ENCODE data around the gene MAGI2.

MAGI2 gene

GRCh38 chr7:79272938-79273337 lies 180.5 kb downstream of the MAGI2 start:
- DNase-seq (ENCODE audit: low spot score) (no peak), FAIRE-seq (no peak)

DNA sequence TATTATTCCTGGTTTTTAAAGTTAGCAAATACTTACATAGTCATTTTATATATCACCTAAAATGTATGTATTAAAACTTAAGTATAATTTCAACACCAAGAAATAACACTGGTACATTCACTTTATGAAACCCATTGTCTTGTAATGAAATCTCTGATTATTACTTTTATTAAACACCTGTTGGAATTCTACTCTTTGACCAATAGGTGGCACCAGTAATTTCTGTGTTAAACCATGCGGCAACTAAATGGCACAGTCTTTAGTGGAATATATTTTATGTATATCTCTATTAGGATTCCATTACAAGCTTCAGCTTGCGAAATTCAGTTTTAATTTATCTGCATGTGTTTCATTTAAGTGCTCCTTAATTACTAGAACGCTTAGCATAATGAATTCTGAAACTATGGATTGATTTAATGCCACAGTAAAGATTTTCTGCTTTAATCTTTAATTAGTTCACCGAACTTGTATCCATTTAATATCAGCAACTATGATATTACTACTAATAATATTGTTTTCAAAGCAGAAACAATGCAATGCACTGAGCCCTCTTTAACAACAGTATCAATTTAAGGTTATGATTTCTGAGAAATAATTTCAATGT lies 181.3 kb downstream of the MAGI2 start:
- no peak for FAIRE-seq
- peak; percentile 56 for DNase-seq (ENCODE audit: low spot score)

- FAIRE-seq = peak; percentile 68
- DNase-seq (ENCODE audit: low spot score) = no peak
Observed at GRCh38 chr7:79268730-79269129, 184.7 kb downstream of the MAGI2 start.

DNA sequence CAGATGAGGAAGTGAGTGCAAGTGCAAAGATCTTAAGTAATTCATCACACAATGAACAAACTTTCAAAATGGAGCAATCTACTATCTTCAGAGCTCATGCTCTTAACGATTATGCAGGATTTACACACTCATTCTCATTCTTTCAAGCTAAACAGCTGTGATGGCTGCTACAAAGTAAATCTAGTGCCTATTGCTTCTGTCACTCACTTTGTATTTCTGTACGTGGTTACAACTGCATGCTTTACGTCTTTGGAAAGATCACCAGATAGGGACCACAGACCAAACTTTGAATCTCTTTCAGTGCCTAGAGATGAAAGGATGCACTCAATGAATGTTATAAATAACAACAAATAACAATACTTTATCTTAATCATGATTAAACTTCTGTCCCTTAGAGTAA lies 194.6 kb downstream of the MAGI2 start:
- FAIRE-seq (no peak), DNase-seq (ENCODE audit: low spot score) (no peak)

DNA sequence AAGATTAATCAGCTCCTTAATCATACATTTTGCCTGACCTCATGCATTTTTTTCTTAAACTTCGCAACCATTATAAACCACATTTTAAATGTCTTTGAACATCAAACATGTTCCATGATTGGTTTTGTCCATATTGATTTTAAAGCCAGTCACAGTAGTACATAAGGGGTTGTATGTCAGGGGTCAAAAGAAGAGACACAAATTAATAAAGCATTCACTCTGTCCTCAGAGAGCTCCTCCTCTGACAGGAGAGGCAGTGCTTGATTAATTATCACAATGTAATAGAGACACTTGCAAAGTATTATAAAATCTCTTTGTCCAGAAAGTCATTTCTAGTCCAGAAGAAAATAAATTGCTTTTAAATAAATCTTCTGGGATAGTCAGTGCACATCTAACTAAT lies 195.5 kb downstream of the MAGI2 start:
- no peak for FAIRE-seq
- no peak for DNase-seq (ENCODE audit: low spot score)

DNA sequence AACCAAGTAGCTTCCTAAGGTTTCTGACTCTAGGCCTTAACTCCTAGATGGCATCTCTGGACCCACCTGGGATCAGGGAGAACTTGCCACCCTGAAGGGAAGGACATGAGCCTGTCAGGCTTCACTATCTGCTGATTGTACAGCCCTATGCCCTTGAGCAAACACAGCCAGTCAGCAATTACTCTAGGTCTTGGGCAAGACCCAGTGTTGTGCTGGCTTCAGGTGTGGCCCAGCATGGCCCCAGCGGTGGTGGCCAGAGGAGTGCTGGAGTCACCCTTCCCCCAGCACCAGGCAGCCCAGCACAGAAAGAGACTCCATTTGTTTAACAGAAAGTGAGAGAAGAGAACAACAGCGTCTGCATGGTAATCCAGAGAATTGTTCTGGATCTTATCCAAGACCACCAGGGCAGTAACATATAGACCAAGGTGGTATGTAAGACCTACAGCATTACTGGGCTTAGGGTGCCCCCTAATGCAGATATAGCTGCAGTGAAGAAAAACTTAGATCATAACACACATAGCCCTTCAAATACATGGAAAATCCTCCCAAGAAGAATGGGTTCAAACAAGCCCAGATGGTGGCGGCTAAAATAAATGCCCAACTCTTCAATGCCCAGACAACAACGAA lies 207.7 kb downstream of the MAGI2 start:
- DNase-seq (ENCODE audit: low spot score) (no peak), FAIRE-seq (peak; percentile 88)

DNA sequence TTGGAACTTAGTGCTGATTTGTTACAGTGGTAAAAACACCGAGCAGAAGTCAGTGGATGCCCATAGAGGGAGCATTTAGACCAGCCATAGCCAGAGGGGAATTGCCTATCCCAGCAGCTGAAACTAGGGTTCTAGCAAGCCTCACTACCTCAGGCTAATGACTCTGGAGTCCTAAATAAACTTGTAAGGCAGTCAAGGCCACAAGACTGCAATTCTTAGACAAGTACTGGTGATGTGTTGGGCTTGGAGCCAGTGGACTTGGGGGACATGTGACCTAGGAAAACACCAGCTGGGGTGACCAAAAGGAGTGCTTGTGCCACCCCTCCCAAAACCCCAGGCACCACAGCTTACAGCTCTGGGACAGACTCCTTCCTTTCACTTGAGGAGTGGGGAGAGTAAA lies 209.0 kb downstream of the MAGI2 start:
- no peak for FAIRE-seq
- no peak for DNase-seq (ENCODE audit: low spot score)

- DNase-seq (ENCODE audit: low spot score) (peak; percentile 38), FAIRE-seq (peak; percentile 77)
Observed at GRCh38 chr7:79241288-79242060, 212.0 kb downstream of the MAGI2 start.

DNA sequence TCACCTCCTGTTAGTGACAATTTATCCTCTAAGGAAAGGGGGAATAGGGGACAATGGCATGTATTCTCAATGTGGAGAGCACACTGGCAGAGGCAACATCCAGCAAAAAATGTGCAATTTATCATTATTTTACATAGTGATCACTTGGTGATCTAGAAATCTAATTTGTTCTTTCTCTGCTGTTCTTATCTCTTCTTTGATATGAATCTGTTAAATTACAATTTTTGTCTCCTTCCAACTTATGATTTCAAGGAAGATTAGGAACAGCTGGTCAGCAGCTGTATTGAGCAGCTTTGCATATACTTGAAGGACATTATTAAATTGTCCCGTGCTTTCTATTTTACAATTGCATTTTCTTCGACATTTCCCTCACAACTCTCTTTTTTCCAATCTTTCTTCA lies 213.1 kb downstream of the MAGI2 start:
- DNase-seq (ENCODE audit: low spot score) (no peak), FAIRE-seq (no peak)

DNA sequence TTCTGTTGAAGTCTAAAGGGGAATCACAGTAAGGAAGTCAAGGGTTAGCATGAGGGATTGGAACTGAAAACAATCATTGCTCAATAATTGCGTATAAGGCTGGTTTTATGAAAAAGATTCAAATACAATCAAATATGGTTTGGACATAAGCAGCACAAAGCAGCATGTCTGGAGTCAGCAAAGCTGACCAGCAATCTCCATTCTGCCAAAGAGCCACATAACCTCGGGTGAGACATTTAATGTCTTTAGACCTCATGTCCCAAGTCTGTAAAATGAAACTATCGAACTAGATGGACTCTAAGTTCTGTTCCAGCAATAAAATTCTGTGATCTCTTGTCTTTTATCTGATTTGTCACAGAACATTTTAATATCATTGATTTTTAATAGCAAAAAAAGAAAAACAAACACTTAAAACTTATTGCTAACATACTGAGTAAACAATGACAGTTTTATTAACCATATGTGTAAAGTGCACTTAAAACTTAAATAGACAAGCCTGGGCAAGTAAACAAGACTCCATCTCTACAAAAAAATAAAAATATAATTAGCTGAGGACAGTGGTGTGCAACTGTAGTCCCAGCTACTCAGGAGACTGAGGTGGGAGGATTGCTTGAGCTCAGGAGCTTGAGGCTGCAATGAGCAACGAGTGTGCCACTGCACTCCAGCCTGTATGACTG lies 217.0 kb downstream of the MAGI2 start:
- FAIRE-seq (peak; percentile 52), DNase-seq (ENCODE audit: low spot score) (no peak)

DNA sequence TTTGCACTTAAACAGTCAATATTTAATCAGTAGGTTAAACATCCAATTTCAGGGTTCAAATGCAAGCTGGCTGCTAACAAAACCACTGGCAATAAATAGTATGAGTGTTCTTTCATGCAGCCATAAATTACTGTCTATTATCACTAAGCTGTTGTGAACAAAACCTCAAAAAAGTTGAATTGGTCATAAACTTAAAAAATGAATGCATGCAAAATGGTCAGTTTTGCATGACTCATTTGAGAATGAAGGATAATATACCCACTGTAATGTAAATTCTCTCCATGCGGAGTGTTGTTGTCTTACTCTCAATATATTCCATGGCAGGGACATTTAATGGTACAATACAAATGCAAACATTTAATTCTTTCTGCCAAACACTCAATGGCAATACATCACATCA lies 226.4 kb downstream of the MAGI2 start:
- no peak for DNase-seq (ENCODE audit: low spot score)
- peak; percentile 37 for FAIRE-seq

GRCh38 chr7:79221211-79221610 lies 232.3 kb downstream of the MAGI2 start:
- peak; percentile 53 for FAIRE-seq
- no peak for DNase-seq (ENCODE audit: low spot score)

- FAIRE-seq (no peak), DNase-seq (ENCODE audit: low spot score) (no peak)
Observed at GRCh38 chr7:79217976-79218626, 235.4 kb downstream of the MAGI2 start.

GRCh38 chr7:79217468-79217867 lies 236.0 kb downstream of the MAGI2 start:
- FAIRE-seq (no peak), DNase-seq (ENCODE audit: low spot score) (no peak)

DNA sequence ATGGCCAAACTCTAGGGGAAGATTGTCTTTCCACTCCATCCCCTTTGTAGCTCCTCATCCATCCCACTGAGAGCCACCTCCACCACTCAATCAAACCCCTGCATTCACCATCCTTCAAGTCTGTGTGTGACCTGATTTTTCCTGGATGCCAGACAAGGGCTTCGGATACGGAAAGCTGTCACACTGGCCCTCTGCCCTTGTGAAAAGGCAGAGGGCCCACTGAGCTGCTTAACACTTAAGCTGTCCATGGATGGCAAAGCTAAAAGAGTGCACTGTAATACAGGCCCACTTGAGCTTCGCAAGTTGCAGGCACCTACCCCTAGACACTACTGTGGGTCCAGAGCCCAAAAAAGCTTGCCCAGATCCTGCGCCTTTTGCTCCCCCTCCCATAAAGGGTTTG lies 237.2 kb downstream of the MAGI2 start:
- FAIRE-seq (peak; percentile 9), DNase-seq (ENCODE audit: low spot score) (no peak)

- no peak for DNase-seq (ENCODE audit: low spot score)
- no peak for FAIRE-seq
Observed at GRCh38 chr7:79212334-79212733, 241.1 kb downstream of the MAGI2 start.

DNA sequence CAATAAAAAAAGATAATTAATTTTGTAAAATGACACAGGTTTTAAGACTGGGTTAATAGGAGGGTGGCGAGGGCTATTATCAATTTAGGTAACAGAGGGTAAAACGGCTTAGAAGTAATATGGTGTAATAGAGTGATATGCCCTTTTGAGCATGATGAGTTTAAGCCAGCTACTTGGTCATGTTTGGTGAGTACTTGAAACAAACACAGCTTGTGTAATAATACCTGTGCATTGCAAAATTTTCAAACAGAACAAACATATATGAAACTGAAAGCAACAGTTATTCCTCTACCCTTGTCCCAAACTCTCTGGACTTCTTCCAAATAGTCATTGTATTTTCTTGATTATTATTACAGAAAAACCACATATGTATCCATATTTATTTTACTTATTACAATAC lies 241.7 kb downstream of the MAGI2 start:
- DNase-seq (ENCODE audit: low spot score) = no peak
- no peak for FAIRE-seq

DNA sequence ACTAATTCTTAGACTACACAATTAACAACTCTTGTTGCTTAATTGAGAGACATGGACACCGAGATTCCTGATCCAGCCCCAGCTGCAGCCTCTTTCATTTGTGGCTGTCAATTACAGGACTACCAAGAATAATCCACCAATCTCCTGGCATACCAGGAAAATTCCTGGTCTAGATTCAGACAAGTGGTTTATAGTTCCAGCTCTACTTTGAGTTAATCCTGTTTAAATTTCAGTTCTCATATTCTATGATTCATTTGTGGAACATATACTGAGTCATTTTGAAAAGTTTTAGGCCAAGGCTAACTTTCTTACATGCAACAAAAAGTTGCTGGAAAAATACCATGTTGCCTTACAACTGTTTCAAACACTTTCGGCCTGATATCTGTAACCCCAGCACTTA lies 253.5 kb downstream of the MAGI2 start:
- FAIRE-seq = no peak
- no peak for DNase-seq (ENCODE audit: low spot score)

GRCh38 chr7:79199266-79199665 lies 254.2 kb downstream of the MAGI2 start:
- FAIRE-seq (no peak), DNase-seq (ENCODE audit: low spot score) (no peak)

- FAIRE-seq (peak; percentile 78), DNase-seq (ENCODE audit: low spot score) (no peak)
Observed at GRCh38 chr7:79185605-79186004, 267.9 kb downstream of the MAGI2 start.

- DNase-seq (ENCODE audit: low spot score) = no peak
- FAIRE-seq = peak; percentile 70
Observed at GRCh38 chr7:79182283-79182682, 271.2 kb downstream of the MAGI2 start.

- FAIRE-seq (no peak), DNase-seq (ENCODE audit: low spot score) (no peak)
Observed at GRCh38 chr7:79180533-79180932, 272.9 kb downstream of the MAGI2 start.

All from urothelium cell line (cell line).